Neural cell (in vitro differentiated cells): ENCODE data around the gene CDK17. TPM values are rescaled to one million over a fixed set of nuclear protein-coding genes. Genes with fewer than 3 reads are reported as not detected.
"Not testable (repeated sequence)": the region's sequence is repeated elsewhere in the genome, so short reads cannot be mapped to it uniquely, and the experiment has no call there.

Source experiments
- H2AFZ ChIP-seq: fragments of 200-600, 300-800 bp; sonication (generic), shearing (Covaris generic); 2 replicates; pipeline ENCODE4 v1.6.0; 2014; ENCODE audit warnings: low read depth, mild to moderate bottlenecking, antibody characterized with exemption, low read length, moderate library complexity
- H3F3A ChIP-seq: fragments of 200-600 bp; shearing (Covaris generic); 2 replicates; pipeline ENCODE4 v1.6.1; 2016; ENCODE audit warnings: mild to moderate bottlenecking, moderate library complexity, mixed read lengths, antibody characterized with exemption, low read length; ENCODE audit not compliant: insufficient read depth, poor library complexity, severe bottlenecking
- H3K27ac ChIP-seq: fragments of 200-600, 300-800 bp; sonication (generic), shearing (Covaris generic); 2 replicates; pipeline ENCODE4 v1.5.1; 2014; ENCODE audit warnings: mild to moderate bottlenecking, low read length, moderate library complexity
- H3K27me3 ChIP-seq: fragments of 300-800, 200-600 bp; sonication (generic), shearing (Covaris generic); 2 replicates; pipeline ENCODE4 v1.6.0; 2014; ENCODE audit warnings: mild to moderate bottlenecking, low read depth, low read length, moderate library complexity; ENCODE audit not compliant: insufficient read depth
- H3K36me3 ChIP-seq: fragments of 300-800, 200-600 bp; sonication (generic), shearing (Covaris generic); 2 replicates; pipeline ENCODE4 v1.5.1; 2014; ENCODE audit warnings: mild to moderate bottlenecking, antibody characterized with exemption, low read length, moderate library complexity; ENCODE audit not compliant: insufficient read depth
- H3K4me2 ChIP-seq: fragments of 300-800, 200-600 bp; sonication (generic), shearing (Covaris generic); 2 replicates; pipeline ENCODE4 v1.6.0; 2014; ENCODE audit warnings: mild to moderate bottlenecking, low read length
- H3K4me3 ChIP-seq: fragments of 300-800, 200-600 bp; sonication (generic), shearing (Covaris generic); 2 replicates; pipeline ENCODE4 v1.5.1; 2014; ENCODE audit warnings: mild to moderate bottlenecking, low read length, moderate library complexity
- H3K79me2 ChIP-seq: fragments of 200-600 bp; shearing (Covaris generic); replicated peaks from 2 replicates; pipeline ENCODE4 v1.6.0; 2014; ENCODE audit warnings: mild to moderate bottlenecking, low read length, moderate library complexity; ENCODE audit not compliant: insufficient read depth
- H3K9ac ChIP-seq: fragments of 300-800, 200-600 bp; sonication (generic), shearing (Covaris generic); 2 replicates; pipeline ENCODE4 v1.6.1; 2016; ENCODE audit warnings: mild to moderate bottlenecking, low read length, mixed read lengths
- H3K9me2 ChIP-seq: fragments of 200-600 bp; shearing (Covaris generic); 2 replicates; pipeline ENCODE4 v1.6.1; 2016; ENCODE audit warnings: mild to moderate bottlenecking, low read length, mixed read lengths; ENCODE audit not compliant: insufficient read depth
- H3K9me3 ChIP-seq: fragments of 200-600, 300-800 bp; sonication (generic), shearing (Covaris generic); 2 replicates; pipeline ENCODE4 v1.6.1; 2016; ENCODE audit warnings: mild to moderate bottlenecking, mixed run types, low read length, moderate library complexity, mixed read lengths
- H4K20me1 ChIP-seq: fragments of 200-600 bp; shearing (Covaris generic); 2 replicates; pipeline ENCODE4 v1.6.1; 2016; ENCODE audit warnings: mild to moderate bottlenecking, mixed run types; ENCODE audit not compliant: insufficient read depth
- CTCF ChIP-seq: fragments of 450-650 bp; IDR thresholded peaks from 2 replicates; pipeline ENCODE4 v1.5.1; 2014; ENCODE audit warnings: antibody characterized with exemption, mild to moderate bottlenecking, moderate library complexity; ENCODE audit not compliant: poor library complexity, severe bottlenecking
- EP300 ChIP-seq: fragments of 450-650 bp; conservative IDR thresholded peaks from 2 replicates; pipeline ENCODE4 v1.6.1; 2014; ENCODE audit warnings: antibody characterized with exemption, mild to moderate bottlenecking, moderate library complexity; ENCODE audit not compliant: poor library complexity, severe bottlenecking
- EZH2 ChIP-seq: fragments of 200-600, 300-800 bp; shearing (Covaris generic), sonication (generic); IDR thresholded peaks from 2 replicates; pipeline ENCODE4 v1.6.1; 2014; ENCODE audit warnings: antibody characterized with exemption, low read length, borderline replicate concordance, mild to moderate bottlenecking; ENCODE audit not compliant: insufficient read depth, poor library complexity, severe bottlenecking
- MXI1 ChIP-seq: fragments of 450-650 bp; conservative IDR thresholded peaks from 2 replicates; pipeline ENCODE4 v1.6.1; 2014; ENCODE audit warnings: antibody characterized with exemption, mild to moderate bottlenecking; ENCODE audit not compliant: poor library complexity, severe bottlenecking
- POLR2AphosphoS5 ChIP-seq: IDR thresholded peaks from 2 replicates; pipeline ENCODE4 v1.6.1; 2012
- RAD21 ChIP-seq: fragments of 450-650 bp; conservative IDR thresholded peaks from 2 replicates; pipeline ENCODE4 v1.6.1; 2014; ENCODE audit warnings: antibody characterized with exemption, mild to moderate bottlenecking, moderate library complexity
- SMC3 ChIP-seq: fragments of 450-650 bp; conservative IDR thresholded peaks from 2 replicates; pipeline ENCODE4 v1.6.1; 2014; ENCODE audit warnings: antibody characterized with exemption, mild to moderate bottlenecking, moderate library complexity; ENCODE audit not compliant: poor library complexity
- TAF1 ChIP-seq: IDR thresholded peaks from 2 replicates; pipeline ENCODE4 v1.6.1; 2012; ENCODE audit warnings: low read depth
- polyA plus RNA-seq: library from polyadenylated mRNA; depleted of rRNA; stranded (reverse); fragments of >200 nt; gene quantifications from 2 replicates; pipeline ENCODE4 v1.2.3, GENCODE V29; 2014
- TF ChIP-seq, protein P1 (sequence below): IDR thresholded peaks from 2 replicates; pipeline ENCODE4 v1.6.1; 2012; ENCODE audit warnings: borderline replicate concordance

CDK17 gene
- polyA plus RNA-seq, 1 donor from 2014 or later, result 119 TPM

DNA sequence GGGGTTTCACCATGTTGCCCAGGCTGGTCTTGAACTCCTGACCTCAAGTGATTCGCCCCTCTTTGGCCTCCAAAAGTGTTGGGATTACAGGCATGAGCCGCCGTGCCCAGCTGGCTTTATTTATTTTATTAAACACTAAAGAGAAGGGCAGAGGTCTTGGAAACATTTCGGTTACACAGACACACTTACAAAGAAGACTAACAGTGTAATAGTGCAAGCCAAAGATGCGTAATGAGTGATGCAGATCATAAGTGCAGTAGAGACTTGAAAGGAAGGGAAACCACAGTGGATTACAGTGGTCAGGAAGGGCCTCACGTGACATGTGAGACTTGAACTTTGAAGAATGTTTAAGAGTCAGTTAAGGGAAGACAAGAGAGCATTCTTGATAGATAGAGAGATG, 33.9 kb upstream of the CDK17 start:
- Histone ChIP-seq H4K20me1 (no peaks in the 10 kb centered on the region), H3K9ac (no peak overlapping the region), H3K9me3 (no peaks in the 10 kb centered on the region), H3K79me2 (no peaks in the 10 kb centered on the region), H3K27me3 (no peaks in the 10 kb centered on the region), H3K9me2 (no peaks in the 10 kb centered on the region), H3K27ac (no peak overlapping the region), H3K36me3 (no peaks in the 10 kb centered on the region), H3F3A (no peaks in the 10 kb centered on the region), H2AFZ (no peak overlapping the region), H3K4me3 (no peak overlapping the region), H3K4me2 (no peak overlapping the region)
- TF ChIP-seq RAD21 (no peak), EP300 (no peak), POLR2AphosphoS5 (no peak), EZH2 (no peak), TAF1 (no peak), CTCF (no peak), MXI1 (no peak), SMC3 (no peak)
- TF ChIP-seq, protein P1, sequence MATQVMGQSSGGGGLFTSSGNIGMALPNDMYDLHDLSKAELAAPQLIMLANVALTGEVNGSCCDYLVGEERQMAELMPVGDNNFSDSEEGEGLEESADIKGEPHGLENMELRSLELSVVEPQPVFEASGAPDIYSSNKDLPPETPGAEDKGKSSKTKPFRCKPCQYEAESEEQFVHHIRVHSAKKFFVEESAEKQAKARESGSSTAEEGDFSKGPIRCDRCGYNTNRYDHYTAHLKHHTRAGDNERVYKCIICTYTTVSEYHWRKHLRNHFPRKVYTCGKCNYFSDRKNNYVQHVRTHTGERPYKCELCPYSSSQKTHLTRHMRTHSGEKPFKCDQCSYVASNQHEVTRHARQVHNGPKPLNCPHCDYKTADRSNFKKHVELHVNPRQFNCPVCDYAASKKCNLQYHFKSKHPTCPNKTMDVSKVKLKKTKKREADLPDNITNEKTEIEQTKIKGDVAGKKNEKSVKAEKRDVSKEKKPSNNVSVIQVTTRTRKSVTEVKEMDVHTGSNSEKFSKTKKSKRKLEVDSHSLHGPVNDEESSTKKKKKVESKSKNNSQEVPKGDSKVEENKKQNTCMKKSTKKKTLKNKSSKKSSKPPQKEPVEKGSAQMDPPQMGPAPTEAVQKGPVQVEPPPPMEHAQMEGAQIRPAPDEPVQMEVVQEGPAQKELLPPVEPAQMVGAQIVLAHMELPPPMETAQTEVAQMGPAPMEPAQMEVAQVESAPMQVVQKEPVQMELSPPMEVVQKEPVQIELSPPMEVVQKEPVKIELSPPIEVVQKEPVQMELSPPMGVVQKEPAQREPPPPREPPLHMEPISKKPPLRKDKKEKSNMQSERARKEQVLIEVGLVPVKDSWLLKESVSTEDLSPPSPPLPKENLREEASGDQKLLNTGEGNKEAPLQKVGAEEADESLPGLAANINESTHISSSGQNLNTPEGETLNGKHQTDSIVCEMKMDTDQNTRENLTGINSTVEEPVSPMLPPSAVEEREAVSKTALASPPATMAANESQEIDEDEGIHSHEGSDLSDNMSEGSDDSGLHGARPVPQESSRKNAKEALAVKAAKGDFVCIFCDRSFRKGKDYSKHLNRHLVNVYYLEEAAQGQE, result no peak

DNA sequence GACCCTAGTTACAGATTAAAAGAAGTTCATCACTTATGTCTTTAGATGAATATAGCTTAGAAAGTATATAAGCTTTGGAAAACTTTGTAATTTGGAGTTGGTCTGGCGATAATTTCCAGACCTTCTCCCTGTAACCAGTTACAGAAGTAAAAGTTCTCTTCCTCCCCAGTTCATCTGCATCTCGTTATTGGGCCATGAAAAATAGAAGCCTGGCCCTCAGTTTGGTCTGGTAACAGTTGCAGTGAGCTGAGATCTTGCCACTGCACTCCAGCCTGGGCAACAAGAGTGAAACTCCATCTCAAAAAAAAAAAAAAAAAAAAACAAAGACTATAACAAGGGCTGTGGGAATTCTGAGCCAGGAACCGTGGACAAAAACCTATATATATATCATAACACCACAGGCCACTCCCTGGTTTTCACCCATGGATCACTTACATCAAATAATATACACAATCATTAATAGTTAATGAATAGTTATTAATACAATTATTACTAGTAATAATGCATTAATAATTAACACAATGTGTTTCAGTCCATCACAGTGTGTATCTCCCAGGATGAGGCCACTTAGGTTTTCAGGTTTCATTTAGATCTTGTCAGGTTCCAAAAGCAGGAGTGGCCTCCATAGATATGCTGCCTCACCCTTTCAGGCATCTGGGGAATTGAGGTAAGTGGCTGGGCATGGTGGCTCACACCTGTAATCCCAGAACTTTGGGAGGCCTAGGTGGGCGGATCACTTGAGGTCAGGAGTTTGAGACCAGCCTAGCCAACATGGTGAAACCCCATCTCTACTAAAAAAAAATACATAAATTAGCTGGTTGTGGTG, 32.5 kb upstream of the CDK17 start:
- not testable (repeated sequence) for H3K9ac ChIP-seq, H3K4me2 ChIP-seq, H3K9me3 ChIP-seq, H3K4me3 ChIP-seq, H3K36me3 ChIP-seq, H3K9me2 ChIP-seq, H3K27me3 ChIP-seq, H4K20me1 ChIP-seq, H3K79me2 ChIP-seq, H3F3A ChIP-seq, H3K27ac ChIP-seq, H2AFZ ChIP-seq

DNA sequence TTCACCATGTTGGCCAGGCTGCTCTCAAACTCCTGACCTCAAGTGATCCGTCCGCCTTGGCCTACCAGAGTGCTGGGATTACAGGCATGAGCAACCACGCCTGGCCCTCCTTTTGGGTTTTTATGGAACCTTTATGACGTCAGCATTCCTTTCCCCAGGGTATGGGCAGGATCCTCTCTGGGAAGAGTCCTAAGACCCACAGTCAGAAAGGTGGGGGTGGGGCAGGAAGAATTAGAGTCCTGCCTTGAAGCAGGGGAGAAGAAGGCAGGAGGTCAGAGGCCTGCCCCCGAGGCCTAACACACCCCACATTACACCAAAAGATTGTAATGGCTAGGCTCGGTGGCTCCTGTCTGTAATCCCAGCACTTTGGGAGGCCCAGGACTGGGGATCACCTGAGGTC, 30.8 kb upstream of the CDK17 start:
- no peaks in the 10 kb centered on the region for H3K79me2 ChIP-seq
- H4K20me1 ChIP-seq, result no peaks in the 10 kb centered on the region
- H3K4me3 ChIP-seq, result no peak overlapping the region
- H3K27me3 ChIP-seq, result no peaks in the 10 kb centered on the region
- H3K4me2 ChIP-seq, result no peak overlapping the region
- TF ChIP-seq MXI1 (no peak), TAF1 (no peak)
- TF ChIP-seq, protein P1, result no peak
- no peak overlapping the region for H3K27ac ChIP-seq
- H3K9ac ChIP-seq, result no peak overlapping the region
- H3K9me2 ChIP-seq, result no peaks in the 10 kb centered on the region
- no peaks in the 10 kb centered on the region for H3F3A ChIP-seq
- no peak overlapping the region for H2AFZ ChIP-seq
- no peaks in the 10 kb centered on the region for H3K9me3 ChIP-seq
- no peaks in the 10 kb centered on the region for H3K36me3 ChIP-seq
